ENCODE data around the gene MAD2L2. TPM values are rescaled to one million over a fixed set of nuclear protein-coding genes. Genes with fewer than 3 reads are reported as not detected.

MAD2L2 gene
- total RNA-seq, 1 experiment from 2014 or later = 72.2 TPM

DNA sequence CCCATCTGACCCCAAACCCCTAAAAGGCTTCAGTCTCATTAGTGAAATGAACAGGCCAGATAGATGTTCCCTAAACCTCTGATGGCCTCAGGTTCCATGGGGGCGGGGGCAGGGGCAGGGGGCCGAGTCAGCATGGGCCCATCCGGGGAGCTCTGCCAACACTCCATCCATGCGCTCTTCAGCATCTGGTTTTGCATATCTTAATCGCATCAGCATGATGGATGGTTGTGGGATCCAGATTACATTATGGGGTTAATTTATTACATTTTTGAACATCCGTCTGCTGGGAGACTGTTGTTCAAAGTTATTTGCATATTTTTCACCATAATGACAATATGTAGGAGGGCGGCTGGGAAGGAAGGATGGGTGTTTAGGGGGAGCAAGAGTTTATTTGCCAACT is 3.1 kb upstream of the MAD2L2 start:
- DNase-seq (ENCODE audit: low read depth) = no peak

GRCh38 chr1:11682799-11683198 is 1.9 kb upstream of the MAD2L2 start:
- DNase-seq (ENCODE audit: low read depth) = no peak

- no peak for DNase-seq (ENCODE audit: low read depth)
Measured at GRCh38 chr1:11682287-11682771, 1.4 kb upstream of the MAD2L2 start.

DNA sequence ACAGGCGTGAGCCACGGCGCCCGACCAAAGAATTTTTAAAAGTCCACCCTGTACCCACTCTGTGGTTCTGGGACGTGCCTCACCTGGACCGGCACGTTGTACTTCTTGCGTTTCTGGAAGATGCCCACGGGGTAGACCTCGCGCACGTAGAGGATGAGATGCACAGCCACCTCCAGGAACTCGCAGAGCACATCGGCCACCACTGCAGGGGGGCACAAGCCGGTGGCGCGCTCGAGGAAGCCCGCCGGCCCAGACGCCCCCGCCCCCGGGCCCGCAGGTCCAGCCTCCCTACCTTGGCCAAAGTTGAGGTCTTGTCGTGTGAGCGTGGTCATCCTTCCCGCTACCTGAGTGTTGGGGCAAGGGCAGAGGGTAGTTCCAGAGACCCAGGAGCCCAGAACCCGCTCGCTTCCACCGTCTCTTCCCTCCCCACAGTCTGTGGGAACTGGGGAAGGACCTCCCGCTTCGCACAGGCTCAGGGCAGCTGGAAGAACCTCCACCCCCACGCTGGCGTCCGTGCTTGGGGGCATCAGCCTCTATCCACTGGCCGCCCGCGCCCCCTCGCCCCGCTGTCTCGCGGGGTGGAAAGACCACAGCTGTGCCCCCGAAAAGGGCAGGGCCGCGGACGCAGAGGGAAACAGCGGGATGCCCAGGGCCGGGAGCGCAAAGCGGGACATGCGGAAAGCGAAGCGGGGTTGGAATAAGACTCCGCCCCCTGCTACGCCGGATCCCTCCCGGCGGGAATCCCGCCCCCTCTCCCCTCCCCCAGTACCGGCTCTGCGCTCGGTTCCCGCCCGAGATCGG is 478 bp downstream of the MAD2L2 start:
- peak; percentile 42 for DNase-seq (ENCODE audit: low read depth)

DNA sequence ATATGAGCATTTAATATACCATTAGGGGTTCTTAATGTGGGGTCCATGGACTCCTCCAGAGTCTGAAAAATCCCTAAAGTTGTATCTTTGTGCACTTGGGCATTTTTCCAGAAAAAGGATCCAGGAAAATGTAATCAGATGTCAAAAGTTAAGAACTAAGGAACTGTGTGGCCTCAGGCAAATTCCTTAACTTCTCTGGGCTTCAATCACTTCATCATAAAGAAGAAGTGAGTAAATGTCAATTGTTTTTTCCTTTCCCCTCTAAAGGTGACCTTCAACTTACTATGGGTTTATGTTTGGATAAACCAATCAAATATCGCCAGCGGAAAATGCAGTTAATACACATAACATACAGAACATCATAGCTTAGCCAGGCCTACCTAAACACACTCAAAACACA is 2.5 kb downstream of the MAD2L2 start:
- no peak for DNase-seq (ENCODE audit: low read depth)

GRCh38 chr1:11676386-11677103 is 4.4 kb downstream of the MAD2L2 start:
- no peak for DNase-seq (ENCODE audit: low read depth)

- DNase-seq (ENCODE audit: low read depth) = no peak
Measured at GRCh38 chr1:11675325-11675724, 5.6 kb downstream of the MAD2L2 start.

DNA sequence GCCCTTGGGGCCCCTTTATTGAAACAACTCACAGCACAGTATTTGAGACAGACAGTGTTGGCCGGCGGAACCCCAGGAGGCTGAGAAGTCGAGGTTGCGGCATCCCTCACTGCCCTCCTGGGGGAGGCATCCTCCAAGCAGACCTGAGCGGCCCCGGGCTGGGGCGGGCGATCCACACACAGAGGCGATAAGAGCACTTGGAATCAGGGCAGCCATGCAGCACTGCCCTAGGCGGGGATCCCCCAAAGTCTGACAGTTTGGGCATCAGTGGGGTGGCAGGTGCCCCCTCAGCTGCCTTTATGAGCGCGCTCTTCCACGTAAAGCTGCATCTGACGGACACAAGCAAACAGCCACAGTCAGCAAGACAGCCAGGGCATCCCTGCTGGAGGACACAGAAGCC is 6.5 kb downstream of the MAD2L2 start:
- no peak for DNase-seq (ENCODE audit: low read depth)

DNA sequence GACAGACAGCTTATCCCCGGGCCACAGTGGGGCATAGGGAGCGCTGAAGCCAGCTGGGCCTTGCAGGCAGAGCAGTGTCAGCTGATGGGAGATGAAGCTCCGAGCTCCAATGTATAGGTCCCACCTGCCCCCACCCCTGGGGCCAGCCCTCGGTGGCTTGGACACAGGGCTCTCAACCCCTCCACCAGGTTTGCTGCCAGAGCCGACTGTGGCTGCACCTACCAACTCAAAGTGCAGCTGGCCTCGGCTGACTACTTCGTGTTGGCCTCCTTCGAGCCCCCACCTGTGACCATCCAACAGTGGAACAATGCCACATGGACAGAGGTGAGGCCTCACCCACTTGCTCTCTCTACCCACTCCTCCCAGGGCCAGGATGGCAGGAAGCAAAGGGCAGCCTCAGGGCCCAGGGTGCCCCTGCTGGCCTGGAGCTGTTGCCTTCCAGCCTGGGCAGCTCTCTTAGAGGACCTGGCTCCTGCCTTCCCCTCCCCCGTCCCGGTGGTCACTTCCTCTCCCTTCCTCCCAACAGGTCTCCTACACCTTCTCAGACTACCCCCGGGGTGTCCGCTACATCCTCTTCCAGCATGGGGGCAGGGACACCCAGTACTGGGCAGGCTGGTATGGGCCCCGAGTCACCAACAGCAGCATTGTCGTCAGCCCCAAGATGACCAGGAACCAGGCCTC is 7.7 kb downstream of the MAD2L2 start:
- no peak for DNase-seq (ENCODE audit: low read depth)

- DNase-seq (ENCODE audit: low read depth) = no peak
Measured at GRCh38 chr1:11671544-11672286, 9.2 kb downstream of the MAD2L2 start.

DNA sequence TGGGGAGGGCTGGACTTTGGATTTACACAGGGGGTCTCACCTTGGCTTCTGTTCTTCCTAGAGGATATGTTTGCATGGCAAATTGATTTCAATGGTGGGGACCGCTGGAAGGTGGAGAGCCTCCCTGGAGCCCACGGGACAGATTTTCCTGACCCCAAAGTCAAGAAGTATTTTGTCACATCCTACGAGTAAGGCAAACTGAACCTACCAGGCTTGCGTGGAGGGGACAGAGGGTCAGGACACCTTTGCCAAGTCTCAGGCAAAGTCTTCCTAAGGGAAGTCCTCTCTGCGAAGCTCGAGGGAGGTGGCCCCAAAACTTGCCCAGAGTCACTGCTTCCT is 9.8 kb downstream of the MAD2L2 start:
- no peak for DNase-seq (ENCODE audit: low read depth)

GRCh38 chr1:11670747-11671146 is 10.2 kb downstream of the MAD2L2 start:
- DNase-seq (ENCODE audit: low read depth) = no peak

- no peak for DNase-seq (ENCODE audit: low read depth)
Measured at GRCh38 chr1:11668516-11668915, 12.4 kb downstream of the MAD2L2 start.

DNA sequence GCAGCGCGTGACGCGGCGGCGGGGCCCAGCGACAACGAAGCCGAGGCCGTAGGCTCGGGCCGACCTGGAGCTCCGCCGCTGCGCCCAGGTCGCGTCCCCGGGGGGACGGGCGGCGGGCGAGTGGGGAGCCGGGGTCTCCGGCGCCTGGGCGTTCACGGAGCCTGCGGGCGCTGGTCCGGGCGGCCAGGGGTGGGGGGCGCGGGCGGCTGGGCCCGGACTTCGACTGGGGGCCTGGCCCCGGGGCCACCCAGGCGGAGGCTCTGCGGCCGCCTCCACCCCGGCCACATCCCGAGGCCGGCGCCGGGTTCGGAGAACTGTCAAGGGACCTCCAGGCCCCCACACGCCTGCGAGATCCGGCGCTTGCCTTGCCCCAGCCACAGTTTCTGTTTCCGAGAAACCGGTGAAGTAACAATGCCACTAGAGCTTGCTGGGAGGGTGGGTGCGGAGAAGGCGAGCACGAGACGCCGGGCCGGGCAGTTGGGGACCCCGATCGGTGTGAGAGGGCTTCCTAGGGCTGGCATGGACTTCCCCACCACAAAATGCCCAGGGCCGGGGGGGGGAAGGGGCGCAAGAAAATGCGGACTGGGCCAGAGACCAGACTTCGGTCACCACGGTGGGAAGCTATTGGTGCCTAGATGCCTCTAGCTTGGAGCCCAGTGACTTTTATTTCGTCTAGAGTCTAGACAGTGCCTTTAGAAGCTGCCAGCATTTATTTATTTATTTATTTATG is 16.4 kb downstream of the MAD2L2 start:
- no peak for DNase-seq (ENCODE audit: low read depth)

GRCh38 chr1:11661103-11661502 is 19.8 kb downstream of the MAD2L2 start:
- no peak for DNase-seq (ENCODE audit: low read depth)

GRCh38 chr1:11659748-11660147 is 21.2 kb downstream of the MAD2L2 start:
- no peak for DNase-seq (ENCODE audit: low read depth)

DNA sequence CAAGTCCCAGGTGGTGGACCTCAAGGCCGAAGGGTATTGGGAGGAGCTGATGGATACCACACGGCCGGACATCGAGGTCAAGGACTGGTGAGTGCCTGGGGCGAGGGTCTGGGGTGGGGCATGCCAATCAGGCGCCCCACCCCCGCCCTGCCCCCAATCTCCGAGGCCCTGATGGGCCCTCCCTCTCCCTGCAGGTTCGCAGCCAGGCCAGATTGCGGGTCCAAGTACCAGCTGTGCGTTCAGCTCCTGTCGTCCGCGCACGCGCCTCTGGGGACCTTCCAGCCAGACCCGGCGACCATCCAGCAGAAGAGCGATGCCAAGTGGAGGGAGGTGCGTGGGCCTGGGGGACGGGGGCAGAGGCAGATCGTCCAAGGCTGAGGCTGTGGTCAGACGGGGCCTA is 22.4 kb downstream of the MAD2L2 start:
- DNase-seq (ENCODE audit: low read depth) = no peak

GRCh38 chr1:11657654-11658053 is 23.3 kb downstream of the MAD2L2 start:
- DNase-seq (ENCODE audit: low read depth) = no peak

GRCh38 chr1:11654939-11655808 is 25.8 kb downstream of the MAD2L2 start:
- no peak for DNase-seq (ENCODE audit: low read depth)
